Endothelial cell of umbilical vein (primary cell): ENCODE data around the gene PPP6R1. TPM values are rescaled to one million over a fixed set of nuclear protein-coding genes. Genes with fewer than 3 reads are reported as not detected.

Experiments
- BruUV-seq: library from RNA; stranded (reverse); fragments of 400-500 nt; replicated peaks from 2 replicates; lab custom pipeline; 2021; lab: Mats Ljungman, UMichigan
- CTCF ChIA-PET: fragments of 300-600, 350-600 bp; sonication (Branson Sonifier 250); formaldehyde crosslinking; loops from one replicate; lab custom pipeline; 2021; ENCODE audit warnings: antibody characterized with exemption, inconsistent platforms; lab: Charles Lee
- POLR2A ChIA-PET: fragments of 300-600, 350-600 bp; sonication (Branson Sonifier 250); formaldehyde crosslinking; loops from one replicate; lab custom pipeline; 2021; ENCODE audit warnings: antibody characterized with exemption, inconsistent platforms; lab: Charles Lee
- DNase-seq: peaks from one replicate; pipeline ENCODE4 v3.0.0-alpha.2; 2011; ENCODE audit warnings: low read depth, low spot score
- FAIRE-seq: peaks from 2 replicates; lab custom pipeline; 2011; peaks lifted over from hg19 to GRCh38; lab: Jason Lieb, UNC
- H2AFZ ChIP-seq: 2 replicates; pipeline ENCODE4 v1.6.0; 2012; ENCODE audit warnings: low read depth, low read length, control low read depth, inconsistent platforms
- H3K27ac ChIP-seq: 2 replicates; pipeline ENCODE4 v1.5.1; 2011; ENCODE audit warnings: low read depth, mild to moderate bottlenecking, control low read depth, low read length, moderate library complexity; ENCODE audit not compliant: insufficient read depth
- H3K27me3 ChIP-seq, 2 experiments: 2 replicates each; pipeline versions ENCODE4 v1.6.0 to v1.6.1; 2011; ENCODE audit warnings: low read length in 2 of 2, mixed read lengths in 1 of 2; ENCODE audit not compliant: control insufficient read depth in 2 of 2, insufficient read depth in 2 of 2
- H3K36me3 ChIP-seq, 2 experiments: 2 replicates in 1 of 2; 3 replicates in 1 of 2; pipeline ENCODE4 v1.5.1; 2011; ENCODE audit warnings: low read length in 2 of 2, mild to moderate bottlenecking in 1 of 2, moderate library complexity in 1 of 2; ENCODE audit not compliant: control insufficient read depth in 2 of 2, insufficient read depth in 2 of 2; ENCODE audit errors: extremely low read depth in 1 of 2
- H3K4me1 ChIP-seq: 3 replicates; pipeline ENCODE4 v1.5.1; 2011; ENCODE audit warnings: mild to moderate bottlenecking, low read length; ENCODE audit not compliant: control insufficient read depth, insufficient read depth; ENCODE audit errors: extremely low read depth
- H3K4me2 ChIP-seq: 2 replicates; pipeline ENCODE4 v1.6.1; 2011; ENCODE audit warnings: low read length, control low read depth, mixed read lengths; ENCODE audit not compliant: insufficient read depth
- H3K4me3 ChIP-seq, 3 experiments: fragments of 200-600 bp in 1 of 3; sonication (generic), shearing (Covaris generic) in 1 of 3; replicated peaks in 1 of 3; 2 replicates each; pipeline ENCODE4 v1.5.1; 2011 to 2016; ENCODE audit warnings: control low read depth in 3 of 3, low read length in 3 of 3, mild to moderate bottlenecking in 2 of 3, inconsistent platforms in 1 of 3, low read depth in 1 of 3, moderate library complexity in 1 of 3; ENCODE audit not compliant: insufficient read depth in 1 of 3
- H3K79me2 ChIP-seq: 2 replicates; pipeline ENCODE4 v1.6.0; 2012; ENCODE audit warnings: low read length, inconsistent platforms; ENCODE audit not compliant: control insufficient read depth, insufficient read depth
- H3K9ac ChIP-seq: replicated peaks from 2 replicates; pipeline ENCODE3; 2011; ENCODE audit warnings: low read length, control low read depth; ENCODE audit not compliant: insufficient read depth; ENCODE audit errors: extremely low read depth
- H3K9me1 ChIP-seq: replicated peaks from 3 replicates; pipeline ENCODE4 v1.6.0; 2011; ENCODE audit warnings: mild to moderate bottlenecking, low read length; ENCODE audit not compliant: control insufficient read depth, insufficient read depth; ENCODE audit errors: extremely low read depth
- H3K9me3 ChIP-seq: replicated peaks from 2 replicates; pipeline ENCODE4 v1.5.1; 2012; ENCODE audit warnings: low read length, inconsistent platforms; ENCODE audit not compliant: control insufficient read depth, insufficient read depth
- H4K20me1 ChIP-seq: replicated peaks from 2 replicates; pipeline ENCODE3; 2011; ENCODE audit warnings: mild to moderate bottlenecking, low read length; ENCODE audit not compliant: control insufficient read depth, insufficient read depth; ENCODE audit errors: extremely low read depth
- EZH2 ChIP-seq: IDR thresholded peaks from 2 replicates; pipeline ENCODE4 v1.6.1; 2012; ENCODE audit warnings: borderline replicate concordance, low read depth, mild to moderate bottlenecking, moderate library complexity, low read length, inconsistent platforms; ENCODE audit not compliant: severe bottlenecking
- FOS ChIP-seq: IDR thresholded peaks from 2 replicates; pipeline ENCODE4 v1.6.1; 2011; ENCODE audit warnings: mild to moderate bottlenecking, low read length, moderate library complexity, borderline replicate concordance; ENCODE audit not compliant: insufficient read depth
- GATA2 ChIP-seq: IDR thresholded peaks from 2 replicates; pipeline ENCODE4 v1.7.0; 2011; ENCODE audit warnings: low read depth, mild to moderate bottlenecking, moderate library complexity, mixed read lengths, low read length; ENCODE audit not compliant: insufficient read length, insufficient read depth
- JUN ChIP-seq: IDR thresholded peaks from 2 replicates; pipeline ENCODE4 v1.6.1; 2011; ENCODE audit warnings: borderline replicate concordance, low read depth; ENCODE audit not compliant: insufficient read length, insufficient read depth
- MYC ChIP-seq: IDR thresholded peaks from one replicate; pipeline ENCODE4 v1.6.1; 2011; ENCODE audit warnings: mild to moderate bottlenecking, low read depth, low read length
- POLR2A ChIP-seq: IDR thresholded peaks from 2 replicates; pipeline ENCODE4 v1.6.1; 2012; ENCODE audit warnings: low read depth, mild to moderate bottlenecking, control low read depth, low read length
- POLR2AphosphoS5 ChIP-seq: IDR thresholded peaks from 2 replicates; pipeline ENCODE4 v1.6.1; 2012; ENCODE audit warnings: low read depth, mild to moderate bottlenecking, control low read depth, low read length, moderate library complexity; ENCODE audit not compliant: insufficient read depth
- dilution Hi-C: fragments of 300-500 bp; cut with MboI; formaldehyde crosslinking; loops from one replicate; pipeline ENCODE4 v1.15.0; 2019; ENCODE audit warnings: low sequenced_read_pairs; ENCODE audit not compliant: extremely low pct_ligation_motif_present
- intact Hi-C: fragments of 100-400 bp; cut with micrococcal nuclease; formaldehyde crosslinking; loops from one replicate; pipeline ENCODE4 v1.10.0; 2022
- polyA plus RNA-seq, 4 experiments: library from polyadenylated mRNA; depleted of rRNA in 3 of 4; stranded (reverse) in 3 of 4; unstranded in 1 of 4; fragments of >200 nt; gene quantifications; 2 replicates each; pipeline versions ENCODE4 v1.2.1 to v1.2.3, GENCODE V29; 2011 to 2012; ENCODE audit warnings: missing spikeins in 1 of 4
- total RNA-seq: library from RNA; stranded (reverse); gene quantifications from 2 replicates; pipeline ENCODE4 v1.2.3, GENCODE V29; 2021
- TF ChIP-seq, protein P1 (sequence below): IDR thresholded peaks from 2 replicates; pipeline ENCODE4 v1.6.1; 2011; ENCODE audit not compliant: insufficient read depth, insufficient read length
- TF ChIP-seq, protein P2 (sequence below), 2 donors: IDR thresholded peaks; 1 replicate in 1 of 2; 2 replicates in 1 of 2; pipeline ENCODE4 v1.5.1; 2011; ENCODE audit warnings: low read length in 2 of 2, mild to moderate bottlenecking in 2 of 2, moderate library complexity in 2 of 2, control low read depth in 1 of 2, inconsistent platforms in 1 of 2, low read depth in 1 of 2; ENCODE audit not compliant: insufficient read depth in 1 of 2; ENCODE audit errors: extremely low read depth in 1 of 2

Gene PPP6R1
- total and polyA plus RNA-seq, 2 donors (not counting 3 experiments of a cell fraction or from before 2014, with no cell fraction given) = 35.7 to 71.8 TPM

DNA sequence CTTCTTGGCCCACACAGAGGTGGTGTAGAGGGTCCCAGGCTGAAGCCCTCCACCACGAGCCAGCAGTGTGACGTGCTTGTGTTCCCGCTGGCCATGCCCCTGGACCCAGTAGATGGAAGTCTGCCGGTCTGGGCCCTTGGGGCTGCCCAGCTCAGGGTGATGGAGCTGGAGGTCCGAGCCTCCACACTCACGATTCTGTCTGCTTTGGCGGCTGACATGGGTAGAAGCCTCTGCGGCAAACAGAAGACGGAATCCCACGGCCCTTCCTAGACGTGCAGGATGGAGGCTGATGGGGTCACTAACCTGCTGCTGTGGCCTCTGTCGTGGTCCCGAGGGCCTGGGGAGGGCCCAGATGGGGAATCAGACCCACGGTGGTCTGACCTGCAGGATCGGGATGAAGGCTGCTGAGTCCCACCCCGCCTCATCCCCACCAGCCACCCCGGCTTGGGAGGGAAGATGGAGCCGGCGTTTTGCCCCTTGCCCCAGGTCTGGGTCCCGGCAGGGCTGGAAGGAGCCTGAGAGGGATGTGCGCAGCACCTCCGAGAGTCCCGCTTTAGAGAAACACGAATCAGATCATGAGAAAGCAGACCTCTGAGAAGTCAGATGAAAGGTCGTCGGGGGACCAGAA, 34.7 kb downstream of the PPP6R1 start:
- H4K20me1 ChIP-seq = no peaks in the 10 kb centered on the region
- ChIA-PET CTCF (no interaction called here), POLR2A (no interaction called here)
- no peak overlapping the region for H3K9ac ChIP-seq
- dilution Hi-C loops = no loop called here
- DNase-seq = no peak
- no peaks in the 10 kb centered on the region for H3K4me1 ChIP-seq
- H3K36me3 ChIP-seq = peaks cover 0 to 11% of the 10 kb centered on the region in 2 experiments
- no peak overlapping the region for H3K27ac ChIP-seq
- no peak overlapping the region for H3K4me2 ChIP-seq
- H2AFZ ChIP-seq = no peak overlapping the region
- no peaks in the 10 kb centered on the region for H3K9me1 ChIP-seq
- TF ChIP-seq MYC (no peak), POLR2AphosphoS5 (no peak), FOS (no peak), EZH2 (no peak), GATA2 (no peak), JUN (no peak), POLR2A (no peak)
- TF ChIP-seq, protein P1, sequence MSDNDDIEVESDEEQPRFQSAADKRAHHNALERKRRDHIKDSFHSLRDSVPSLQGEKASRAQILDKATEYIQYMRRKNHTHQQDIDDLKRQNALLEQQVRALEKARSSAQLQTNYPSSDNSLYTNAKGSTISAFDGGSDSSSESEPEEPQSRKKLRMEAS = no peak
- TF ChIP-seq, protein P2, sequence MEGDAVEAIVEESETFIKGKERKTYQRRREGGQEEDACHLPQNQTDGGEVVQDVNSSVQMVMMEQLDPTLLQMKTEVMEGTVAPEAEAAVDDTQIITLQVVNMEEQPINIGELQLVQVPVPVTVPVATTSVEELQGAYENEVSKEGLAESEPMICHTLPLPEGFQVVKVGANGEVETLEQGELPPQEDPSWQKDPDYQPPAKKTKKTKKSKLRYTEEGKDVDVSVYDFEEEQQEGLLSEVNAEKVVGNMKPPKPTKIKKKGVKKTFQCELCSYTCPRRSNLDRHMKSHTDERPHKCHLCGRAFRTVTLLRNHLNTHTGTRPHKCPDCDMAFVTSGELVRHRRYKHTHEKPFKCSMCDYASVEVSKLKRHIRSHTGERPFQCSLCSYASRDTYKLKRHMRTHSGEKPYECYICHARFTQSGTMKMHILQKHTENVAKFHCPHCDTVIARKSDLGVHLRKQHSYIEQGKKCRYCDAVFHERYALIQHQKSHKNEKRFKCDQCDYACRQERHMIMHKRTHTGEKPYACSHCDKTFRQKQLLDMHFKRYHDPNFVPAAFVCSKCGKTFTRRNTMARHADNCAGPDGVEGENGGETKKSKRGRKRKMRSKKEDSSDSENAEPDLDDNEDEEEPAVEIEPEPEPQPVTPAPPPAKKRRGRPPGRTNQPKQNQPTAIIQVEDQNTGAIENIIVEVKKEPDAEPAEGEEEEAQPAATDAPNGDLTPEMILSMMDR (IDR thresholded peaks at IDR 0.05; ENCODE audit: extremely low read depth in 1 of 2, insufficient read depth in 1 of 2, low read depth in 1 of 2, low read length in 2 of 2) = no peak
- no TSS peak for BruUV-seq
- no peak for FAIRE-seq
- H3K27me3 ChIP-seq = no peaks in the 10 kb centered on the region
- H3K9me3 ChIP-seq = no peaks in the 10 kb centered on the region
- intact Hi-C loops = no loop called here
- H3K4me3 ChIP-seq = no peak overlapping the region
- no peaks in the 10 kb centered on the region for H3K79me2 ChIP-seq
